Natural killer cell (primary cell): ENCODE results near the gene NUP214. TPM values are rescaled to one million over a fixed set of nuclear protein-coding genes. Genes with fewer than 3 reads are reported as not detected.

Source experiments
- ATAC-seq, 3 donors: fragments of 150-1000 bp in 2 of 3; fragments of 200-7000 bp in 1 of 3; cut with Tn5 transposase; 1 replicate in 1 of 3; 2 replicates in 2 of 3; pipeline ENCODE4 v1.10.0; 2021; ENCODE audit warnings: mild to moderate bottlenecking in 2 of 3, moderate library complexity in 2 of 3
- DNase-seq, 2 donors: peaks; one replicate each; pipeline versions ENCODE4 v3.0.0 to v3.0.0-alpha.2; 2013 to 2021; ENCODE audit warnings: mixed read lengths in 1 of 2
- H3K27ac ChIP-seq: one replicate; pipeline ENCODE4 v1.5.1; 2013; ENCODE audit warnings: mild to moderate bottlenecking, low read length
- H3K27me3 ChIP-seq: one replicate; pipeline ENCODE4 v1.6.1; 2013; ENCODE audit warnings: low read length; ENCODE audit not compliant: control insufficient read depth, insufficient read depth
- H3K36me3 ChIP-seq: one replicate; pipeline ENCODE4 v1.6.1; 2013; ENCODE audit warnings: low read length; ENCODE audit not compliant: control insufficient read depth, insufficient read depth
- H3K4me1 ChIP-seq: one replicate; pipeline ENCODE4 v1.6.1; 2013; ENCODE audit warnings: low read length; ENCODE audit not compliant: control insufficient read depth, insufficient read depth
- H3K4me3 ChIP-seq: one replicate; pipeline ENCODE4 v1.5.1; 2013; ENCODE audit warnings: low read length
- H3K9me3 ChIP-seq: one replicate; pipeline ENCODE4 v1.6.1; 2013; ENCODE audit warnings: low read length; ENCODE audit not compliant: control insufficient read depth, insufficient read depth
- H3K27ac Mint-ChIP-seq, 2 donors: one replicate each; pipeline ENCODE4 v1.8.0; 2022; ENCODE audit warnings: mild to moderate bottlenecking in 2 of 2, mixed read lengths in 2 of 2, moderate library complexity in 1 of 2
- H3K27me3 Mint-ChIP-seq, 2 donors: one replicate each; pipeline ENCODE4 v1.8.0; 2022; ENCODE audit warnings: low read depth in 2 of 2, mixed read lengths in 2 of 2
- H3K36me3 Mint-ChIP-seq: one replicate; pipeline ENCODE4 v1.8.0; 2022; ENCODE audit warnings: mixed read lengths
- H3K4me1 Mint-ChIP-seq, 2 donors: one replicate each; pipeline ENCODE4 v1.8.0; 2022; ENCODE audit warnings: mixed read lengths in 2 of 2
- H3K4me3 Mint-ChIP-seq: one replicate; pipeline ENCODE4 v1.8.0; 2022; ENCODE audit warnings: mild to moderate bottlenecking, moderate library complexity, mixed read lengths
- H3K9me3 Mint-ChIP-seq, 2 donors: one replicate each; pipeline ENCODE4 v1.8.0; 2022; ENCODE audit warnings: mixed read lengths in 2 of 2
- WGBS: methylation state at CpG from one replicate; pipeline ENCODE4 v1.1.7; 2013; ENCODE audit warnings: missing lambda C conversion rate; ENCODE audit not compliant: insufficient coverage; 5-methylcytosine and 5-hydroxymethylcytosine counted together
- intact Hi-C: fragments of 100-400 bp; cut with micrococcal nuclease; formaldehyde crosslinking; loops from one replicate; pipeline ENCODE4 v1.14.2; 2022
- total RNA-seq, 4 donors: library from RNA; stranded (reverse); fragments of 120-200 nt in 1 of 4; gene quantifications; one replicate each; pipeline versions ENCODE4 v1.2.3 to v1.2.4, GENCODE V29; 2013 to 2022
- TF ChIP-seq, protein P1 (sequence below): fragments of 200-600 bp; IDR thresholded peaks from one replicate; pipeline ENCODE4 v1.8.0; 2022; ENCODE audit warnings: antibody characterized with exemption

Gene NUP214
- total RNA-seq, 3 donors from 2014 or later (not counting 1 experiment from before 2014, with no cell fraction given) = 125 to 133 (median 132) TPM

DNA sequence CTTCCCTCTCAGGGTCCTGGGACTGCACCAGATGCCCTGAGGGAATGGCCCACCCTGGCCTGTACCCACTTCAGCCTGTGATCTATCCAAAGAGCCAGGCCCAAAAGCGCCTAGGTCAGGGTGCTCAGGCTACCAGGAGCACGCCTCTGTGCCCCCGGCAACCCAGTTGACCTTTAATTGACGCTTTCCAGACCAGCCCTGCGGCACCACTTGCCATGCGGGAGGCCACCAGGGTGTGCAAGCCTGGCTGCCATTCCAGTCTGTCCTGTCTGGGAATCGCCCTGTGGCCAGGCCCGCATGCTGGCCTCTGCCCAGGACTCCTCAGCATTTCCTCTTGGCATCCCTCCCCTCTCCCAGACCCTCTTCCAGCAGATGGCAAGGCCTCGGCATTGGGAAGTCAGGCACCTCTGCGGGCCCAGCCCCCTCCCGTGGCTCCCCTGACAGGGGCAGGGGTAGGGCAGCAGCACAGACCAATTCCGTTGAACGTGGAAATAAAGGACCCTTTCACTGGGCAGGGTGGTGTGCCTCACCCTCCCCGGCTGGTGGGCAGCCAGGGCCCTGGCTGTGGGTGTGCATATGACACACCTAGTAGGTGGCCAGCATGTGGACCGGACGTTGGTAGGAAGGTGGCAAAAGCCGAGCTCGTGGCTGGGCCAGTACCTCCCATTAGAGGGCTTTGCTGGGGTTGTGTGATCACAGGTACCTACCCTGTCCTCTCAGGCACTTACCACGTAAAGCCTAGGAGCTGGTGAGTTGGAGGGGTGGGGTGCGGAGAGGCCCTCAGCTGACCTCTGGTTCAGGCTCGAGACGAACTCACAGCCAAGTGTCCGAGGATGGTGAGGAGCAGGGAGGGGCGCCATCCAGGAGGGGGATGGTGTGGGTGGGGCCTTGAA is 32.6 kb upstream of the NUP214 start:
- no peak overlapping the region for H3K27ac Mint-ChIP-seq
- no peak overlapping the region for H3K4me3 ChIP-seq
- intact Hi-C loops = no loop called here
- no peaks in the 10 kb centered on the region for H3K36me3 Mint-ChIP-seq
- H3K4me1 Mint-ChIP-seq = no peaks in the 10 kb centered on the region
- peaks cover 3% of the 10 kb centered on the region for H3K4me1 ChIP-seq
- H3K9me3 Mint-ChIP-seq = no peaks in the 10 kb centered on the region
- H3K9me3 ChIP-seq = no peaks in the 10 kb centered on the region
- H3K27me3 Mint-ChIP-seq = peaks cover 15 to 28% of the 10 kb centered on the region in 2 donors
- H3K27ac ChIP-seq = no peak overlapping the region
- DNase-seq = no peak
- no peaks in the 10 kb centered on the region for H3K36me3 ChIP-seq
- 90% methylated on average over 24 of the region's 24 CpGs for WGBS
- TF ChIP-seq, protein P1, sequence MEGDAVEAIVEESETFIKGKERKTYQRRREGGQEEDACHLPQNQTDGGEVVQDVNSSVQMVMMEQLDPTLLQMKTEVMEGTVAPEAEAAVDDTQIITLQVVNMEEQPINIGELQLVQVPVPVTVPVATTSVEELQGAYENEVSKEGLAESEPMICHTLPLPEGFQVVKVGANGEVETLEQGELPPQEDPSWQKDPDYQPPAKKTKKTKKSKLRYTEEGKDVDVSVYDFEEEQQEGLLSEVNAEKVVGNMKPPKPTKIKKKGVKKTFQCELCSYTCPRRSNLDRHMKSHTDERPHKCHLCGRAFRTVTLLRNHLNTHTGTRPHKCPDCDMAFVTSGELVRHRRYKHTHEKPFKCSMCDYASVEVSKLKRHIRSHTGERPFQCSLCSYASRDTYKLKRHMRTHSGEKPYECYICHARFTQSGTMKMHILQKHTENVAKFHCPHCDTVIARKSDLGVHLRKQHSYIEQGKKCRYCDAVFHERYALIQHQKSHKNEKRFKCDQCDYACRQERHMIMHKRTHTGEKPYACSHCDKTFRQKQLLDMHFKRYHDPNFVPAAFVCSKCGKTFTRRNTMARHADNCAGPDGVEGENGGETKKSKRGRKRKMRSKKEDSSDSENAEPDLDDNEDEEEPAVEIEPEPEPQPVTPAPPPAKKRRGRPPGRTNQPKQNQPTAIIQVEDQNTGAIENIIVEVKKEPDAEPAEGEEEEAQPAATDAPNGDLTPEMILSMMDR = no peak
- peaks cover 9% of the 10 kb centered on the region for H3K27me3 ChIP-seq
- ATAC-seq = no peak
- no peak overlapping the region for H3K4me3 Mint-ChIP-seq

DNA sequence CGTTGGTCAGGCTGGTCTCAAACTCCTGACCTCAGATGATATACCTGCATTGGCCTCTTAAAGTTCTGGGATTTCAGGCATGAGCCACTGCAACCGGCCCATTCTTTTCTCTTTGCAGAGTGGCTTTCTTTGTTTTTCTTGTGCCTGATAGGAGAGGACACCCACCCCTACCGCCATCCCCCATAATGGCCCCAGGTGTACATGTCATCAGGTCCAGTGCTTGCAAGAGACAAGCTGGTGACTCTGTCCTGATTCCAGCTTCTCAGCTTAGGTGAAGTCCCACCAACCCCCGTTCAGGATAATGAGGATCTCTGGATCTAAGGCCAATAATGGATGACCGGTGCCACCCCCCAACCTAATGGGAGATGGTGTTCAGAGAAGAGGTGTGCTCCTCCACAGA is 31.4 kb upstream of the NUP214 start:
- H3K27me3 ChIP-seq = peaks cover 9% of the 10 kb centered on the region
- no peak overlapping the region for H3K27ac Mint-ChIP-seq
- H3K27ac ChIP-seq = no peak overlapping the region
- no peaks in the 10 kb centered on the region for H3K9me3 ChIP-seq
- no peaks in the 10 kb centered on the region for H3K9me3 Mint-ChIP-seq
- DNase-seq (no peak), ATAC-seq (no peak)
- H3K4me1 ChIP-seq = peaks cover 3% of the 10 kb centered on the region
- no peak overlapping the region for H3K4me3 ChIP-seq
- H3K36me3 Mint-ChIP-seq = no peaks in the 10 kb centered on the region
- TF ChIP-seq, protein P1 = no peak
- H3K27me3 Mint-ChIP-seq = peaks cover 15 to 32% of the 10 kb centered on the region in 2 donors
- WGBS = 83% methylated on average over 5 of the region's 5 CpGs
- no peaks in the 10 kb centered on the region for H3K36me3 ChIP-seq
- no peaks in the 10 kb centered on the region for H3K4me1 Mint-ChIP-seq
- no peak overlapping the region for H3K4me3 Mint-ChIP-seq
- intact Hi-C loops = no loop called here

DNA sequence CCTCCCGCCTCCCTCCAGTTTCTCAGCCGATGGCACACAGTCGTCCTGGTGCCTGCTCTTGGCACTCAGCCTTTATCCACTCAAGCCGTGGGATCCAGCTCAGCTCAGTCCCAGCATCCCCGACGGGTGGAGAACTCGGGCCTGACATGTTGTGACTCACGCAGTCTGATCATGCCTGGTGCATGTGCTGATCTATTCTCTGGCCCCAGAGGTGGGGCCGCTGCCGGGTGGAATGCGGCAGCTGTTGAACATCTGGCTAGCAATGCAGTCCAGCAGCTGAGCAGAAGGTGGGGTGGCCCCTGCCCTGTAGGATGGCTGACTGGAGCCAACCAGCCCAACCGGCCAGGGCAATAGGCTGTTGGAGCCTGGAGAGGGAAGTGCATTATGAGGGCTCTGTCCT is 30.8 kb upstream of the NUP214 start:
- no peak for DNase-seq
- 91% methylated on average over 12 of the region's 12 CpGs for WGBS
- Mint-ChIP-seq H3K27me3 (peaks cover 15 to 34% of the 10 kb centered on the region in 2 donors), H3K4me1 (no peaks in the 10 kb centered on the region), H3K9me3 (no peaks in the 10 kb centered on the region), H3K36me3 (no peaks in the 10 kb centered on the region), H3K27ac (no peak overlapping the region), H3K4me3 (no peak overlapping the region)
- H3K27ac ChIP-seq = no peak overlapping the region
- no peak overlapping the region for H3K4me3 ChIP-seq
- no peaks in the 10 kb centered on the region for H3K9me3 ChIP-seq
- peaks cover 3% of the 10 kb centered on the region for H3K4me1 ChIP-seq
- TF ChIP-seq, protein P1 = no peak
- no peaks in the 10 kb centered on the region for H3K36me3 ChIP-seq
- intact Hi-C loops = no loop called here
- peaks cover 9% of the 10 kb centered on the region for H3K27me3 ChIP-seq
- ATAC-seq = no peak
